Stimulated activated naive CD8-positive, alpha-beta T cell treated with anti-CD3 and anti-CD28 coated beads, Interleukin-15, amount 100 ng/mL, for 72 hours (primary cell): ENCODE measurements around the gene MEI4.

ENCODE experiments used
- ATAC-seq: fragments of 150-1000 bp; cut with Tn5 transposase; 2 replicates; pipeline ENCODE4 v1.10.0; 2021; ENCODE audit warnings: mild to moderate bottlenecking, moderate library complexity
- DNase-seq, 2 donors: peaks; one replicate each; pipeline ENCODE4 v3.0.0; 2021 to 2022
- H3K27ac Mint-ChIP-seq, 2 donors: one replicate each; pipeline ENCODE4 v1.8.0; 2022; ENCODE audit warnings: mild to moderate bottlenecking in 2 of 2, mixed read lengths in 2 of 2, moderate library complexity in 2 of 2
- H3K27me3 Mint-ChIP-seq: one replicate; pipeline ENCODE4 v1.8.0; 2022; ENCODE audit warnings: mixed read lengths
- H3K4me1 Mint-ChIP-seq: one replicate; pipeline ENCODE4 v1.8.0; 2022; ENCODE audit warnings: mild to moderate bottlenecking, mixed read lengths
- H3K4me3 Mint-ChIP-seq, 2 donors: one replicate each; pipeline ENCODE4 v1.8.0; 2022; ENCODE audit warnings: mild to moderate bottlenecking in 2 of 2, mixed read lengths in 2 of 2, moderate library complexity in 1 of 2
- H3K9me3 Mint-ChIP-seq, 2 donors: one replicate each; pipeline ENCODE4 v1.8.0; 2022; ENCODE audit warnings: mixed read lengths in 2 of 2

MEI4 gene

GRCh38 chr6:77926198-77926751 is 273.4 kb downstream of the MEI4 start:
- no peaks in the 10 kb centered on the region for H3K4me1 Mint-ChIP-seq

GRCh38 chr6:77930382-77930781 is 277.5 kb downstream of the MEI4 start:
- Mint-ChIP-seq H3K9me3 (peaks cover 0 to 3% of the 10 kb centered on the region in 2 donors), H3K4me3 (no peak overlapping the region), H3K27me3 (no peaks in the 10 kb centered on the region), H3K27ac (no peak overlapping the region), H3K4me1 (no peaks in the 10 kb centered on the region)
- DNase-seq (no peak), ATAC-seq (no peak)

More at GRCh38 chr6:77926198-77926751, 273.4 kb downstream of the MEI4 start:
- DNase-seq (no peak), ATAC-seq (no peak)
- no peak overlapping the region for H3K27ac Mint-ChIP-seq
- no peak overlapping the region for H3K4me3 Mint-ChIP-seq
- H3K27me3 Mint-ChIP-seq = no peaks in the 10 kb centered on the region
- no peaks in the 10 kb centered on the region for H3K9me3 Mint-ChIP-seq

GRCh38 chr6:77930952-77931351 is 278.1 kb downstream of the MEI4 start:
- no peaks in the 10 kb centered on the region for H3K4me1 Mint-ChIP-seq
- ATAC-seq = no peak
- peaks cover 0 to 3% of the 10 kb centered on the region in 2 donors for H3K9me3 Mint-ChIP-seq
- H3K27me3 Mint-ChIP-seq = no peaks in the 10 kb centered on the region
- no peak overlapping the region for H3K4me3 Mint-ChIP-seq
- H3K27ac Mint-ChIP-seq = no peak overlapping the region
- DNase-seq = no peak

- Mint-ChIP-seq H3K4me1 (no peaks in the 10 kb centered on the region), H3K4me3 (no peak overlapping the region)
- ATAC-seq = no peak
Measured at GRCh38 chr6:77962070-77962469, 309.2 kb downstream of the MEI4 start.

GRCh38 chr6:77965449-77965848 is 312.6 kb downstream of the MEI4 start:
- DNase-seq (no peak), ATAC-seq (no peak)
- H3K27ac Mint-ChIP-seq = no peak overlapping the region
- no peak overlapping the region for H3K4me3 Mint-ChIP-seq
- H3K9me3 Mint-ChIP-seq = peaks cover 18 to 22% of the 10 kb centered on the region in 2 donors
- no peaks in the 10 kb centered on the region for H3K27me3 Mint-ChIP-seq
- no peaks in the 10 kb centered on the region for H3K4me1 Mint-ChIP-seq

More at GRCh38 chr6:77962070-77962469, 309.2 kb downstream of the MEI4 start:
- Mint-ChIP-seq H3K27me3 (no peaks in the 10 kb centered on the region), H3K27ac (no peak overlapping the region), H3K9me3 (peaks cover 21 to 22% of the 10 kb centered on the region in 2 donors)
- no peak for DNase-seq

GRCh38 chr6:77972334-77972733 is 319.5 kb downstream of the MEI4 start:
- ATAC-seq (no peak), DNase-seq (no peak)
- Mint-ChIP-seq H3K27me3 (no peaks in the 10 kb centered on the region), H3K4me3 (no peak overlapping the region), H3K27ac (no peak overlapping the region), H3K4me1 (no peaks in the 10 kb centered on the region), H3K9me3 (peaks cover 0 to 2% of the 10 kb centered on the region in 2 donors)
